GM11168 (cell line): Measurements from ENCODE around the gene CDC42EP5.

ENCODE experiments used
- in situ Hi-C: fragments of 300-500 bp; cut with MboI; formaldehyde crosslinking; loops from one replicate; pipeline ENCODE4 v1.12.0; 2022; ENCODE audit warnings: low sequenced_read_pairs; ENCODE audit not compliant: unreplicated experiment

The CDC42EP5 gene

DNA sequence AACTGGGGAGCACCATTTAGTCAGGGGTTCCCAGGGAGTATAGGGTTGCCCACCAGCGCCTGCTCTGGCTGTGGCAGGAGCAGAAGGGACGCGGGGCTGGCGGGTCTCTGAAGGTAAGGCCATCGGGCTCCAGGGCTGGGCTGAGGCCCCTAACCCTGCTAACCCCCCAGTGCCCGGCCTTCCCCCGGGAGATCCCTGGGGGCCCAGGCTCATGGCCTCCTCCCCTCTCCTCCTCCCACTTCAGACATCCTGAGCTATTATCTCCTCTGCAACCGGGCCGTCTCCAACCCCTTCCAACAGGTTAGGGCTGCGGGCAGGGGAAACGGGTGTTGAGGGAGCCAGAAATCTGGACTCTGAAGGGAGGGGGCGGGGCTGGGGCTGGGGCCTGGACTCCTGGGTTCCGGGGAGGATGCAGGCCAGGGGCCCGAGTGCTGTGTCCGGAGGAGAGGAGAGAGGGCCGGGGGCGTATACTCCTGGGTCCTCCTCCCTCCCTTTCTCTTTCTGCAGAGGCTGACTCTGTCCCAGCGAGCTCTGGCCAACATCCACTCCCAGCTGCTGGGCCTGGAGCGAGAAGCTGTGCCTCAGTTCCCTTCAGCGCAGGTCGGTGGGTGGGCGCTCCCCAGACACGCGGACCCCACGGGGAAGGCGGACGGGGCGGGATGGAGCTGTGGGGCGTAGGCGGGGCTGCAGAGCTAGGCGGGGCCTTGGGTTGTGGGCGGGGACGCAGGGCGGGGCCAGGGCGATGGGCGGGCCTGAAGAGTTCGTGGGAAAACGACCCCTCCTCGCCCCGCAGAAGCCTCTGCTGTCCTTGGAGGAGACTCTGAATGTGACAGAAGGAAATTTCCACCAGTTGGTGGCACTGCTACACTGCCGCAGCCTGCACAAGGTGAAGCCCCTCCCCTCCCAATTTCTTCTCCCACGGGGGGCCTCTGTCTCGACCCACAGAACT is 42.5 kb downstream of the CDC42EP5 start:
- in situ Hi-C loops = no loop called here

DNA sequence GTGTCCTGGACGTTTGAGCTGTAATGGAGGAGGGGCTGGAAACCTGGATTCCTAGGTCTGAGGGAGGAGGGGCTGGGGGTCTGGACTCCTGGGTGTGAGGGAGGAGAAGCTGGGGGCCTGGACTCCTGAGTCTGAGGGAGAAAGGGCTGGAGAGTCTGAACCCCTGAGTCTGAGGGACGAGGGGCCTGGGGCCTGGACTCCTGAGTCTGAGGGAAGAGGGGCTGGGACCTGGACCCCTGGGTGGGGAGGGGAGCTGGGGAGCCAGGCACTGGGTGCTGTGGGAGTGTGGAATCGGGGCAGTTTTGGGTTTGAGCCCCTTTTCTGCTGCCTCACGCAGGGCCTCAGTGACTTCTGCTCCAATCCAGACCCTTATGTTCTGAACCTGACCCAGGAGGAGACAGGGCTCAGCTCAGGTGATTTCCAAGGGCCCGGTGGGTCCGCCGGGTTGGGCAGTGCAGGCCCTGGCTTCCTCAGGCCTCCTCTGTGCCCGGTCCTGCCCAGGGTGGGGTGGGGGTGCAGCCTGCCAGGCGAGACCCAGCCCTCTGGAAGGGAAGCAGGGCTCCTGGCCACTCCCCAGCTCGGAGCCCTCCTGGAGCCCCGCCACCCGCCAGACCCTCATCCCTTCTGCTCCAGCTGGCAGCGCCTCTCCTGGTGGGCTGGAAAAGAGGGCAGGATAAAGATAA is 43.4 kb downstream of the CDC42EP5 start:
- in situ Hi-C loops = no loop called here

DNA sequence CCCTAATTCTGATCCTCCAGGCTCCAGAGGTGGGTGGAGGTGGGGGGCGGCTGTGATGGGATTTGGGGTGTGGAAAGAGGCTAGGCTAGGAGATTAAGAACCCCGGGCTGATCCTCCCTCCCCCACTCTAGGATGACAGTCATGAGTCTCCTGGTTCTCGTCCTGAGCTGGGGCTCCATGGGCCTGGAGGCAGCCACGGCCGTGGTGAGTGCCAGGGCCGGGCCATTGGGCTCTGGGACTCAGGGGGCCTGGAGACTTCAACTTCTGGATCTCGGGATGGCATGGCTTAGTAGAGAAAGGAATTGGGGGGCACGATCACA is 44.0 kb downstream of the CDC42EP5 start:
- in situ Hi-C loops = no loop called here

DNA sequence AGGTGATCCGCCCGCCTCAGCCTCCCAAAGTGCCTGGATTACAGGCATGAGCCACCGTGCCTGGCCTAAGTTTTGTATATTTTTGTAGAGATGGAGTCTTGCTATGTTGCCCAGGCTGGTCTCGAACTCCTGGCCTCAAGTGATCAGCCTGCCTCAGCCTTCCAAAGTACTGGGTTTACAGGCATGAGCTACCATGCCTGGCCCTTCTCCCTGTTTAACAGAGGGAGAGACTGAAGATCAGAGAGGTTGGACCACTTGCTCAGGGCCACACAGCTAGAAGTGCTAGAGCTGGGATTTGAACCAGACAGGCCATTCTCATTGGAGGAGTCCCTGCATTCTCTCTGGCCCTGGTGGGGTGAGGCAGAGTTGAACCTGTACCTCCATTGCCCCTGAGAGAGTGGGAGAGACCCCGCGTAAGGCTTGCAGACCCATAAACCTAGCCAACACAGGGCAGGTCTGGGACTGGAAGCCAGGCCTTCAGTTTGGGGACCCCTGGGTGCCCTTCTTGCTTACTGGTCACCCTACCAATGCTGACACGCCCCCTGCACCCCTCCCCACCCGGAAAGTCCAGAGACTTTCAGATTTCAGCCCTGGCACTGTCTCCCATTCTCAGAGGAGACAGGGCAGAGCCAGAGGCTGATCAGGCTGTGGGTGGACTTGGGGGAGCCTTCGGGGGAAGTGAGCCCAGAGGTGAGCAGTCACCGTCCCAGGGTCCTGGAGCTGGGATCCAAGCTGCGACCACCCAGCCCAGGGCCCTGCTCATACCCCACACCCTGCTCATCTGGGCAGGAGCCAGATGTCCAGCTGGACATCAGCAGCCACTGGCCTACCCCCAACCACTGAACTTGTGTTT is 44.5 kb downstream of the CDC42EP5 start:
- in situ Hi-C loops = no loop called here

DNA sequence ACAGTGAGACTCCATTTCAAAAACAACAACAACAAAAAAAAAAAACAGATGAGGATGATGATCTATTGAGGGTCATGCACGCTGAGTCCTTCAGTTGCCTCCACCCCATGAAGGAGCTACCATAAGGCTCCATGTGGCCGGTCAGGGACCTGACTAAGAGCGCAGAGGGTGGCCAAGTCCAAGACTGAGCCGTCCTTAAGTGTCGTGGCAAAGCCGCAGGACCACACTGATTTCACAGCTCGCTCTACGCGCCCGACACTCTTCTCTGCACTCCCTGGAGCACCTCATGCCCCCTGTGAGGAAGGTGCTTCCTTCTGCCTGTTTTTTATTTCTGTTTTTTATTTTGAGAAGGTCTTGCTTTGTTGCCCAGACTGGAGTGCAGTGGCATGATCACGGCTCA is 45.5 kb downstream of the CDC42EP5 start:
- in situ Hi-C loops = no loop called here

DNA sequence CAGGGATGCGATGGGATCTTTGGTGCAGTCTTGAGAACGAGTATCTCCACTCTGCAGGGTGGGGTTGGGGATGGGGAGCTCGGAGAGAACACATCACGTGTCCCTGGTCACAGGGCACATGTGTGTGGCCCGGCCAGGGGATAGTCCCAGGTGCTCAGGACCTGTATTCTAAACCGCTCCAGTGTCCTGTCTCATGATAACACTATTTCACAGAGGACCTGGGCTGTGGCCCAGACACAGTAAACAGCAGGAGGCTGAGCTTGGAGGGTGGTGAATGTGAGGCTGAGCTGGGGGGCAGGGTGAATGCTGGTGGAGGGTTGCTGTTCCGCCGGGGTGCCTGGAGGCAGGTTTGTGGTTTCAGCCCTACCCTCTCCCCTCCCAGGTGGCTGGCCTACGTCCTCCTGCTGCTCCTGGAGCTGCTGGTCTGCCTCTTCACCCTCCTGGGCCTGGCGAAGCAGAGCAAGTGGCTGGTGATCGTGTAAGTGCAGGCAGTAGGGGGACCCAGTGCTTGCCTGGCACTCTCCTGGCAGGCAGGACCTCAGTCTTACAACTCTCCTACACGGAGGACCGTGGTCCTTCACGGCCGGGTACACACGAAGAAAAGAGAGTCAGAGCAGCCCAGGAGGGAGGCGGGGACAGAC is 46.7 kb downstream of the CDC42EP5 start:
- in situ Hi-C loops = no loop called here

DNA sequence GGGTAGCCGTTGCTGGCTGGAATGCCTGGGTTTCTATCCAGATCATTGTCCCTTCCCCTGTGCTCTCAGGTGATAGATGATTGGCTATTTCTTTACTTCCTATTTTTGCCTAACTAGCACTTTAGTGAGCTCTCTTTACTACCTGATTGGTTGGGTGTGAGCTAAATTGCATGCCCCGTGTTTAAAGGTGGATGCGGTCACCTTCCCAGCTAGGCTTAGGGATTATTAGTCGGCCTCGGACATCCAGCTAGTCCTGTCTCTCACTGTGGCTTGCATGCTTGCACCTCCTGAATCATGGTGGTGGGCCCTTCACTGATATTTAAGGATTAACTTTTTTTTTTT is 47.7 kb downstream of the CDC42EP5 start:
- in situ Hi-C loops = no loop called here

DNA sequence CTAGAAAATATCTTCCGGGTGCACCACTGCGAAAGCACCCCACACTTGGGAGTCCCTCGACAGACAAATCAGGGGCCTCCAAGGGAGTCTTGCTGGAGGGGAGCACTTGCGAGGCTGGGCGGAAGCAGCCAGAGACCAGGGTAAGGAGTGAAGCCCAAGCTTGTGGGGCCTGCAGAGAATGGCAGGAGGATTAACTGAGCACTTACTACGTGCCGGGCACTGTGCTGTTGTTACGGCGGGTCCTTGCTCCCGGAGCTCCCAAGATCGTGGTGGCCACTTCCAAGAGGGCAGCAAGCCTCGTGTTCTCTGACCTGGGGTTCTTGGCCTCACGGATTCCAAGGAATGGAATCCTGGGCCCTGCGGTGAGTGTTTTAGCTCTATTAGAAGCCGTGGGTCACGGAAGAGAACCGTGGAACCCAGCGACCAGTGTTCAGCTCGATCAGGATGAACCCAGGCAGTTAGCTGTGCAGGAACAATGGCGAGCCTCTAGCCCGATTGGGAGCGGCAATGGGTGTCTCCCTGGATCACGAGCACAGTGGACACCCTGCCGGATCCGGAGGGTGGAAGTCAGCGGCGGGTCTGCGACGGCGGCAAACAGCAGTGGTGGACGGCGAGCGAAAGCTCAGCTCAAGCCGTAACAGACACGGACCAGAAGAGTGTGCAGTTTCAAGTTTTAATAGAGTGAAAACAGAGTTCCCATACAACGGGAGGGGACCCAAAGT is 48.3 kb downstream of the CDC42EP5 start:
- in situ Hi-C loops = no loop called here

DNA sequence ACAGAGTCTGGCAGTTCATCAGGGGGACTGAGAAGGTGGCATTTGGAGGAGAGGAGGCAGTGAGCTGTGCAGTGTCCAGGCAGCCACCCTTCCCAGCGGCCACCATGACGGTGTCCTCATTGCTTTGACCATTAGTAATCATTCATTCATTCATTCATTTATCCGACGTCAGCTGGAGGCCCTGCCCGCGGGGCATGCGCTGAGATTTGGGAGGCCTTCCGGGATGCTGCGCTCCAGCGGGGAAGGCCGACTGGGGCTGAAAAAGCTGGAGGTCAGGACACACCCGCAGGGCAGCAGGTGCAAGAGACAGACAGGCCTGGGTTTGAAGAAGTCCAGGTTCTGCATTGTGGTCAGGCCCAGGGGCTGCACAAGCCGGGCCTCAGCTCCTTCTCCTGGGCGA is 48.9 kb downstream of the CDC42EP5 start:
- in situ Hi-C loops = no loop called here

DNA sequence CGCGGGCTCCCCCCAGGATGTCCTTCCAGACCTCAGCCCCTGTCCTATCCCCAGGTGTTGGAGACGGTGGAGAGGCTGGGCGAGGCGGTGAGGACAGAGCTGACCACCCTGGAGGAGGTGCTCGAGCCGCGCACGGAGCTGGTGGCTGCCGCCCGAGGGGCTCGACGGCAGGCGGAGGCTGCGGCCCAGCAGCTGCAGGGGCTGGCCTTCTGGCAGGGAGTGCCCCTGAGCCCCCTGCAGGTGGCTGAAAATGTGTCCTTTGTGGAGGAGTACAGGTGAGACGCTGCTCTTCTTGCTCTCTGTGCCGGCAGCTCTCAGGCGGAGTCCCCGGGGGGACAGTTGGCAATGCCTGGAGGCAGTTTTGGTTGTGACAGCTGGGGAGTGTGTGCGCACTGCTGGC is 51.0 kb downstream of the CDC42EP5 start:
- in situ Hi-C loops = no loop called here

DNA sequence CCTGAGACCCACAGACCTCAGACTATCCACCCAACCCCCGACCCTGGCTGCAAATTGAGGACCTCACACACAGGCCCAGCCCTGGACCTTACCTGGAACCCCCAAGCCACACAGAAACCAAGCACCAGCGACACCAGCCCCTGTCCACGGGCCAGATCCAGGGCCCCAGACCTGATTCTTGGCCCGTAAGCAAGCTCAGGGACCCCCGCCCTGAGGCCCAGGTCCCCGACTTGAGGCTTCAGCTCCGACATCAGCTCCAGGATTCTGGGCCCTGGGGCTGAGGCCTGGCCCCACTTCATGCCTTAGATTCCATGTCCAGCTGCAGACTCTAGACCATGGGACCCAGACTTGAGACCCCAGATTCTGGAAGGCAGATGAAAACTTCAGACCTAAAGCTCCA is 51.6 kb downstream of the CDC42EP5 start:
- in situ Hi-C loops = no loop called here

DNA sequence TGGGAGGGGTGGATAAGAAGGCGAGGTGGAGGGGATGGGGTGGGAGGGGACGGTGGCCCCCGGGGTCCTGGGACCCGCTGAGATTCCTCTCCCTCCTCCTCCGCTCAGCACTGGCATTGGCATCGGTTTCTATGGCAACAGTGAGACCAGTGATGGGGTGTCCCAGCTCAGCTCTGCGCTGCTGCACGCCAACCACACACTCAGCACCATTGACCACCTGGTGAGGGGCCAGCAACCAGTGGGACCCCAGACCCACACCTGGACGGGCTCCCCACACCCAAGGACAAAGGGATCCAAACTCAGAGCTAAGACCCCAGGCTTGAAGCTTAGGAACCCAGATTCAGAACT is 52.0 kb downstream of the CDC42EP5 start:
- in situ Hi-C loops = no loop called here

DNA sequence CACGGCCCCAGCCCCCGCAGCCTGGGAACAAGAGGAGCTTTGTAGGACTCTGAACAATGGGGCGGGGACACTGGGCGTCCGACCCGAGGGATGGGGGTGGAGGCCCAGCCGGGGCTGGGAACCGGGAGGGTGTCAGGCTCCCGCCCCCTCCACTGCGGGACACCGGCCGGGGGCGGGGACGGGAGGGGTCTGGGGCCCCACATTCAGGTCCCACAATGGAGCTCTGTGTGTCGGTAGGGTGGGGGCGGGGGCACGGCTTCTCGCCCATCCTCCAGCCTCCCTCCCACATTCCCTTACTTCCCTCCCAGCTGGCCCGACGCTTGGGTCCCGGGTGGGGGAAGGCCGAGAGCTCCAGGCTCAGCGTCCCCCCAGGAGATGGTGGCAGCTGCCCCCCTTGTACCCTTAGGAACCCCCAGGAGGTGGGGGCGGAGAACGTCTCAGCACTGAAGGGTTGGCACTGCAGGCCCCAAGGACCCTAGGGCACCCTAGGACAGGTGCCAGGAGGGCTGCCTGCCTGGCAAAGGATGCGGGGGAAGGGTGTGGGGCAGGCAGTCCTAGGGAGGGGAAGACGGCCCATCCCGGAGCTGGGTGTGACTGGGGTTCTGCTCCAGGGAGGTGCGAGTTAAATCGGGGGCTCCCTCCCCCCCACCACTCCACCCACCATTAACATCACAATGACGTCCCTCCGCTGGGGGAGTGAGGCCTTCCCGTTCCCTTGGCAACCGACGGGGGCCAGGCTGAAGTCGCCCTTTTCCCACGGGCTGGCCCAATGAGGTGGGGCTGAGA is 52.5 kb downstream of the CDC42EP5 start:
- in situ Hi-C loops = no loop called here

DNA sequence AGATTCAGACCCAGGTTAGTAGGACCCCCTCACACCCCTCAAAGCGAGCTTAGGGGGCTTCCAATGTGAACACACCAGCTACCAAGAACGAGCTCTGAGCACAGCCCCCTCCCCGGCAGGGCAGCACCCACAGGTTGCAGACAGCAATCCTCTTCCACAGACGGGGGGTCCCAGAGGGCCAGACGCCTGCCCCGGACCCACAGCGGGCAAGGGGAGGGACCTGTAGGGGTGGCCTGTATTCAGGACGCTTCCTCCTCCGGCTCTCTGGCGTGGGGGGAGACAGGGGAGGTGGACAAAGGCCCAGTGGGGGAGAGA is 53.1 kb downstream of the CDC42EP5 start:
- in situ Hi-C loops = no loop called here

DNA sequence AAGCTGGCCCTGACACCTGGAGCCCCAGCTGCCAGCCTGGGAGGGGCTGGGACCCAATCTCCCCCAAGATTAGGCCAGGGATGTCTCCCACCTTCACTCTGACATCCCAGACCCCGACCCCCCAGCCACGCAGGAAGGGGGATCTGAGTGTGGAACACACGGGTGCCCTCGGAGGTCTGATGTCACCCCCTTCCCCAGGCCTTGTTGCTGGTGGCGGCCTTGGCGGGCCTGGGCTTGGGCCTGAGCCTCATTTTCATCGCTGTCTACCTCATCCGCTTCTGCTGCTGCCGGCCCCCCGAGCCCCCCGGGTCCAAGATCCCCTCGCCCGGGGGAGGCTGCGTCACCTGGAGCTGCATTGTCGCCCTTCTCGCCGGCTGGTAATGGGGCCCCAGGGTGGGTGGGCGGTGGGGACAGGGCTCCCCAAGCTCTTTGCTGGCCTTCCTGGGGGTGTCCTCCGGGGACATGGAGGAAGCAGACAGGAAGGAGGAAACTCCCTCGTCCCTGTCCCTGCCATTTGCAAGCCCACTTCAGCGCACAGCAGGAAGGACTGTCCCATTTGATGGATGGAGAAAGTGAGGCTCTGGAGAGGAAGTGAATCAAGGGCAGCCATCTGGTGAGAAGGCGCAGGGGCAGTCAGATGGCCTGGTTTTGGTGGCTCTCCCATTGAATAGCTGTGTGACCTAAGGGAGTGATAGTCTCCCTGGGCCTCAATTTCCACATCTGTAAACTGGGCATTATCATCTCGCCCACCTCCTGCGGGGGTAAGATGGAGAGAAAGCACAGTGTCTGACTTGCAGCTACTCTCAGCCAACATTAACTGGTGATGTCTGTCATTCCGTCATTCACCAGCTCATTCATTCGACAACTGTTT is 53.9 kb downstream of the CDC42EP5 start:
- in situ Hi-C loops = no loop called here

DNA sequence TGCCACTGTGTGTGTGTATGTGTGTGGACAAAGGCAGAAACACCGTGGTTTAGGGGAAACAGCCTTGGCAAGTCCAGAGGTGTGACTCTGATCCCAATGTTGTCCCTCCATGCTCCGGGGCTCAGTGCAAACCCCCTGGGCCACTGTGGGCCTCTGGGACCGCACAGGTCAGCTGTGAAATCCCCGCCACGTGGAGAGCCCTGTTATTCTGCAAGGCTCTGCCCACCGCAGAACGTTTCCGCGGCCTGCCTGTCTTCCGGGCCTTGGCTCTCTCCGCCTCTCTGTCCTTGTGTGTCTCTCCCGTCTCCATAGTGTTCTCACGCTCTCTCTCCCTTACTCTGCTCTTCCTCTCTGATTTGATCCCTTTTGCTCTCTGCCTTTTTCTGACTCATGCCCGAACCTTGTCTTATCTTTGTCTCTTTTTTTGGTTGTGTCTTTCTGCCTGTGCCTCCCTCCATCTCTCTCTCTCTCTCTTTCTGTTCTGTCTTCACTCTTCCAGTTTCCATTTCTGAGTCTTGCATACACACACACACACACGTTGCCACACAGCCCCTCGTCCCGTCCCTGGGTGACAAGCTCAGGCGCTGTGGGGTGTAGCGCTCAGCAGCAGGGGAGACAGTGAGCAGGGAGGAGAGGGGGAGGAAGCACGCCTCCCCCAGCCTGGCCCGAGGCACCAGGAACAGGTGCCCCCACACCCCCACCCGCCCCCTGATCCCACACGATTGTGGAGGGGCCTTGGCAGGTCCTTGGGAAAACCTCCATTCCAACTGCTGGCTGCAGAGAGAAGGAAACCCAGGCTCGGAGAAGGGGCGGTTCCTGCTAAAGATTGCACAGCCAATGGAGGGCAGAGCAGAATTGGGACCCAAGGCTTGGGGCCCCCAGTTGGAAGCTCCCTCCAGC is 54.8 kb downstream of the CDC42EP5 start:
- in situ Hi-C loops = no loop called here

DNA sequence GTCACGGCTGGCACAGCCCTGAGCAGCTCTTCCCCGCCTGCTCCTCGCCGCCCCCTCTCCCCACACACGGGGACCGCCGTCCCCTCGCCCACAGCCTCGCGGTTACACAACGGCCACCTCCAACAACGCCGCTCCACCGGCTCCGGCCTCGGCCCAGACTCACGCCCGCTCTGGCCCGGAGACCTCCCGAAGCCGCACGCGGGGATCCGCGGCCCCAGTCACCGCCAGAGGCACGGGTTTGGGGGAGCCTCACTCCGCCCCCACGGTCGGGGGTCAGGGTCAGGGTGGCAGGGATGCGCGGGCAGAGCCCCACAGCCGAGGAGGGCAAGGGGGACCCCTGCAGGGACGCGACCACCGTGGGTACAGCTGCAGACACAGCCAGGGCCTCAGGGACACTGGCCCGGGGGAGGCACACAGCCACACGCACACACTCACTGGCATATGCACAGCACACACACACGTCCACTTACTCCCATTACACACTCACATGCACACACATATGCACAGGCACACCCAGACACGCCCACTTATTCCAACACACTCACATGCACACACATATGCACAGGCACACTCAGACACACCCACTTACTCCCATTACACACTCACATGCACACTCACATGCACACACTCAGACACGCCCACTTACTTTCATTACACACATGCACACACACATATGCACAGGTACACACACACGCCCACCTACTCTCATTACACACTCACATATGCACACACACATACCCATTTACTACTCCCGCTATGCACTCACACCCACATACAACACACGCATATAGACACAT is 56.2 kb downstream of the CDC42EP5 start:
- in situ Hi-C loops = no loop called here
